ENCODE measurements around the gene LBP. TPM values are rescaled to one million over a fixed set of nuclear protein-coding genes. Genes with fewer than 3 reads are reported as not detected.

LBP gene
- total and polyA plus RNA-seq, 2 experiments from 2014 or later = 0.10 to 0.19 TPM

DNA sequence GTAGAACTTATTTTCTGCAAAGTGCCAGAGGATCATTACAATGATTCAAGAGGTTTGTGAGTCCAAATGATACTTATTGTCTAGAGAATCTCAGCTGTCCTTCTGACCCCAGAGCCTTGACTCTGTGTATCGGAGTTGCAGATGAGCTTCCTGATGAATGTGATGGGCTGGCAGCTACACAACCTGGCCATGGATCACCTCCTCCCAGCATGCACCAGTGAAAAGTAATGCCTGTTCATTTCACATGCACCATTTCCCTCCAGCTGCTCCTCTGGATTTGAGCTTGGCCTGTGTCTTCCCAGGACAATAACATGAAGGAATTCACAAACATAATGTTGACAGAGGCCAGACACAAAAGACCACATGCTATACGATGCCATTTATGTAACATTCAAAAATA is 58.9 kb downstream of the LBP start (continued):
- TF ChIP-seq, protein P1, sequence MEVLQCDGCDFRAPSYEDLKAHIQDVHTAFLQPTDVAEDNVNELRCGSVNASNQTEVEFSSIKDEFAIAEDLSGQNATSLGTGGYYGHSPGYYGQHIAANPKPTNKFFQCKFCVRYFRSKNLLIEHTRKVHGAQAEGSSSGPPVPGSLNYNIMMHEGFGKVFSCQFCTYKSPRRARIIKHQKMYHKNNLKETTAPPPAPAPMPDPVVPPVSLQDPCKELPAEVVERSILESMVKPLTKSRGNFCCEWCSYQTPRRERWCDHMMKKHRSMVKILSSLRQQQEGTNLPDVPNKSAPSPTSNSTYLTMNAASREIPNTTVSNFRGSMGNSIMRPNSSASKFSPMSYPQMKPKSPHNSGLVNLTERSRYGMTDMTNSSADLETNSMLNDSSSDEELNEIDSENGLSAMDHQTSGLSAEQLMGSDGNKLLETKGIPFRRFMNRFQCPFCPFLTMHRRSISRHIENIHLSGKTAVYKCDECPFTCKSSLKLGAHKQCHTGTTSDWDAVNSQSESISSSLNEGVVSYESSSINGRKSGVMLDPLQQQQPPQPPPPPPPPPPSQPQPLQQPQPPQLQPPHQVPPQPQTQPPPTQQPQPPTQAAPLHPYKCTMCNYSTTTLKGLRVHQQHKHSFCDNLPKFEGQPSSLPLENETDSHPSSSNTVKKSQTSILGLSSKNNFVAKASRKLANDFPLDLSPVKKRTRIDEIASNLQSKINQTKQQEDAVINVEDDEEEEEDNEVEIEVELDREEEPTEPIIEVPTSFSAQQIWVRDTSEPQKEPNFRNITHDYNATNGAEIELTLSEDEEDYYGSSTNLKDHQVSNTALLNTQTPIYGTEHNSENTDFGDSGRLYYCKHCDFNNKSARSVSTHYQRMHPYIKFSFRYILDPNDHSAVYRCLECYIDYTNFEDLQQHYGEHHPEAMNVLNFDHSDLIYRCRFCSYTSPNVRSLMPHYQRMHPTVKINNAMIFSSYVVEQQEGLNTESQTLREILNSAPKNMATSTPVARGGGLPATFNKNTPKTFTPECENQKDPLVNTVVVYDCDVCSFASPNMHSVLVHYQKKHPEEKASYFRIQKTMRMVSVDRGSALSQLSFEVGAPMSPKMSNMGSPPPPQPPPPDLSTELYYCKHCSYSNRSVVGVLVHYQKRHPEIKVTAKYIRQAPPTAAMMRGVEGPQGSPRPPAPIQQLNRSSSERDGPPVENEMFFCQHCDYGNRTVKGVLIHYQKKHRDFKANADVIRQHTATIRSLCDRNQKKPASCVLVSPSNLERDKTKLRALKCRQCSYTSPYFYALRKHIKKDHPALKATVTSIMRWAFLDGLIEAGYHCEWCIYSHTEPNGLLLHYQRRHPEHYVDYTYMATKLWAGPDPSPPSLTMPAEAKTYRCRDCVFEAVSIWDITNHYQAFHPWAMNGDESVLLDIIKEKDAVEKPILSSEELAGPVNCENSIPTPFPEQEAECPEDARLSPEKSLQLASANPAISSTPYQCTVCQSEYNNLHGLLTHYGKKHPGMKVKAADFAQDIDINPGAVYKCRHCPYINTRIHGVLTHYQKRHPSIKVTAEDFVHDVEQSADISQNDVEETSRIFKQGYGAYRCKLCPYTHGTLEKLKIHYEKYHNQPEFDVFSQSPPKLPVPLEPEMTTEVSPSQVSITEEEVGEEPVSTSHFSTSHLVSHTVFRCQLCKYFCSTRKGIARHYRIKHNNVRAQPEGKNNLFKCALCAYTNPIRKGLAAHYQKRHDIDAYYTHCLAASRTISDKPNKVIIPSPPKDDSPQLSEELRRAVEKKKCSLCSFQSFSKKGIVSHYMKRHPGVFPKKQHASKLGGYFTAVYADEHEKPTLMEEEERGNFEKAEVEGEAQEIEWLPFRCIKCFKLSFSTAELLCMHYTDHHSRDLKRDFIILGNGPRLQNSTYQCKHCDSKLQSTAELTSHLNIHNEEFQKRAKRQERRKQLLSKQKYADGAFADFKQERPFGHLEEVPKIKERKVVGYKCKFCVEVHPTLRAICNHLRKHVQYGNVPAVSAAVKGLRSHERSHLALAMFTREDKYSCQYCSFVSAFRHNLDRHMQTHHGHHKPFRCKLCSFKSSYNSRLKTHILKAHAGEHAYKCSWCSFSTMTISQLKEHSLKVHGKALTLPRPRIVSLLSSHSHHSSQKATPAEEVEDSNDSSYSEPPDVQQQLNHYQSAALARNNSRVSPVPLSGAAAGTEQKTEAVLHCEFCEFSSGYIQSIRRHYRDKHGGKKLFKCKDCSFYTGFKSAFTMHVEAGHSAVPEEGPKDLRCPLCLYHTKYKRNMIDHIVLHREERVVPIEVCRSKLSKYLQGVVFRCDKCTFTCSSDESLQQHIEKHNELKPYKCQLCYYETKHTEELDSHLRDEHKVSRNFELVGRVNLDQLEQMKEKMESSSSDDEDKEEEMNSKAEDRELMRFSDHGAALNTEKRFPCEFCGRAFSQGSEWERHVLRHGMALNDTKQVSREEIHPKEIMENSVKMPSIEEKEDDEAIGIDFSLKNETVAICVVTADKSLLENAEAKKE (CRISPR knock-in tag; IDR thresholded peaks at IDR 0.05) = no peak
- TF ChIP-seq POLR2AphosphoS5 (IDR thresholded peaks at IDR 0.05; ENCODE audit: low read depth) = no peak

DNA sequence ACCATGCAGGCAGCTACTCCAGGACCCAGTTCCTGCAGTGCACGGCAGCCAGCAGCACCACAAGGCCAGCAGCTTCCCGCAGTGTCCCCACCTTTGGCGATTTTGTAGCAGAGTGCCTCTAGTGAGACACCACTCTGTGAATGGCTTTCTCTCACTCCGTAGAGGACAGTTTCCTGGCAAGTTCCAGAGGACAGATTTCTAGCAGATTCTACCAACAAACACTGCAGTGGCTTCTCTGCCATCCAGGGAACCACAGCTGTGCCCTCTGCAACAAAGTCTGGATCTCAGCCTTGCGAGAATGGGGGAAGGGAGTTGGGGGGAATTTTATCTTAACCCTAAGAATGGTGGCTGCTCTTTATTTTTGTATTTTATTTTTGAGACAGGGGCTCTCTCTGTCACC is 60.2 kb downstream of the LBP start:
- H3F3A ChIP-seq (replicated peaks; ENCODE audit: low read depth) = no peaks in the 10 kb centered on the region
- H3K4me2 ChIP-seq = no peak overlapping the region
- no peaks in the 10 kb centered on the region for H3K4me1 ChIP-seq (ENCODE audit: insufficient read depth)
- no peaks in the 10 kb centered on the region for H3K27me3 ChIP-seq (ENCODE audit: insufficient read depth)
- H3K27ac Mint-ChIP-seq = no peak overlapping the region
- H3K9me2 ChIP-seq (ENCODE audit: insufficient read depth) = no peaks in the 10 kb centered on the region
- H3K4me3 ChIP-seq = no peak overlapping the region
- H3K4me1 Mint-ChIP-seq = no peaks in the 10 kb centered on the region
- ATAC-seq = no peak
- H3K27me3 Mint-ChIP-seq (ENCODE audit: insufficient read depth, low read depth, poor library complexity) = peaks cover 7% of the 10 kb centered on the region
- no peak overlapping the region for H3K27ac ChIP-seq (ENCODE audit: low read depth)
- no peaks in the 10 kb centered on the region for H3K79me2 ChIP-seq (replicated peaks; ENCODE audit: insufficient read depth)
- peaks cover 34% of the 10 kb centered on the region for H3K9me3 Mint-ChIP-seq
- TF ChIP-seq POLR2AphosphoS5 (IDR thresholded peaks at IDR 0.05; ENCODE audit: low read depth) (no peak), ZNF331 (CRISPR knock-in tag; IDR thresholded peaks at IDR 0.05; ENCODE audit: low read depth) (no peak)
- TF ChIP-seq, protein P1 (CRISPR knock-in tag; IDR thresholded peaks at IDR 0.05) = no peak
- no peaks in the 10 kb centered on the region for H3K36me3 ChIP-seq (ENCODE audit: insufficient read depth)
- DNase-seq (ENCODE audit: low spot score) = no peak
- no peak overlapping the region for H2AFZ ChIP-seq
- no peaks in the 10 kb centered on the region for H4K20me1 ChIP-seq (replicated peaks; ENCODE audit: insufficient read depth)
- no peak overlapping the region for H3K4me3 Mint-ChIP-seq
- H3K36me3 Mint-ChIP-seq (ENCODE audit: low read depth) = peaks cover 39% of the 10 kb centered on the region

All from GM23338 (cell line).